Loucy (cell line): Measurements from ENCODE around the gene CCDC85C.

ENCODE experiments used
- EZH2phosphoT487 ChIP-seq: fragments of 200-600 bp; IDR thresholded peaks from 2 replicates; pipeline ENCODE4 v1.6.1; 2018; ENCODE audit warnings: antibody characterized with exemption, mild to moderate bottlenecking, moderate library complexity, borderline replicate concordance
- TF ChIP-seq, protein P1 (sequence below): fragments of 200-600 bp; sonication (generic); conservative IDR thresholded peaks from 2 replicates; pipeline ENCODE4 v1.5.1; 2014; ENCODE audit warnings: mild to moderate bottlenecking, antibody characterized with exemption, low read length

DNA sequence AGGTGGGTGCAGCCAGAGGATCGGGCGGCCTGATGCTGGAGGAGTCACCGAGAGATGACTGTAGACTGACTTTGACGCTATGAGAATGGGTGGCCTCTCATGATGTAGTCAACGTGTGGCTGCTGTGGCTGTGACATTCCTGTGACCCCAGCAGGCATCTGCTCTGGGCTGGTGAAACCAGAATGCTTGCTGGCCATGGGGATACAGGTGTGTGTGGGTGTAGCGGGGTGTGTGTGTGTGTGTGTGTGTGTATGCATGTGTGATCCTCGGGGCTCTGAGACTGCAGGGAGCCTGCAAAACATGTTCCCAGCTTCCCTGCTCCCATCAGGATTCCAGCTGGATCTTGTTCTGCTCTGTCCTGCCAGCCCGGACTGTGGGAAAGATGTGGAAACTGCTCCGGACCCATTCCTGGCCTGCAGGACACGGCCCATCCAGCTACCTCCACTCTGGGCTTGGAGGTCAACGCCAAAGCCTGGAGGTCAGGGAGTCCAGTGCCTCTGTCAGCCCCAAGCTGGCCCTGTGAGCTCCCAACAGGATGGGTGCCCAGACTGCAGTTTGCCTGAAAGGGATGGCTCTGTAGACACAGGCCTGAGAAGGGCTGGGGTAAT is 22.1 kb upstream of the CCDC85C start:
- TF ChIP-seq, protein P1, sequence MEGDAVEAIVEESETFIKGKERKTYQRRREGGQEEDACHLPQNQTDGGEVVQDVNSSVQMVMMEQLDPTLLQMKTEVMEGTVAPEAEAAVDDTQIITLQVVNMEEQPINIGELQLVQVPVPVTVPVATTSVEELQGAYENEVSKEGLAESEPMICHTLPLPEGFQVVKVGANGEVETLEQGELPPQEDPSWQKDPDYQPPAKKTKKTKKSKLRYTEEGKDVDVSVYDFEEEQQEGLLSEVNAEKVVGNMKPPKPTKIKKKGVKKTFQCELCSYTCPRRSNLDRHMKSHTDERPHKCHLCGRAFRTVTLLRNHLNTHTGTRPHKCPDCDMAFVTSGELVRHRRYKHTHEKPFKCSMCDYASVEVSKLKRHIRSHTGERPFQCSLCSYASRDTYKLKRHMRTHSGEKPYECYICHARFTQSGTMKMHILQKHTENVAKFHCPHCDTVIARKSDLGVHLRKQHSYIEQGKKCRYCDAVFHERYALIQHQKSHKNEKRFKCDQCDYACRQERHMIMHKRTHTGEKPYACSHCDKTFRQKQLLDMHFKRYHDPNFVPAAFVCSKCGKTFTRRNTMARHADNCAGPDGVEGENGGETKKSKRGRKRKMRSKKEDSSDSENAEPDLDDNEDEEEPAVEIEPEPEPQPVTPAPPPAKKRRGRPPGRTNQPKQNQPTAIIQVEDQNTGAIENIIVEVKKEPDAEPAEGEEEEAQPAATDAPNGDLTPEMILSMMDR: no peak
- no peak for TF ChIP-seq EZH2phosphoT487
